ENCODE measurements around the gene SEPTIN5.

The SEPTIN5 gene

DNA sequence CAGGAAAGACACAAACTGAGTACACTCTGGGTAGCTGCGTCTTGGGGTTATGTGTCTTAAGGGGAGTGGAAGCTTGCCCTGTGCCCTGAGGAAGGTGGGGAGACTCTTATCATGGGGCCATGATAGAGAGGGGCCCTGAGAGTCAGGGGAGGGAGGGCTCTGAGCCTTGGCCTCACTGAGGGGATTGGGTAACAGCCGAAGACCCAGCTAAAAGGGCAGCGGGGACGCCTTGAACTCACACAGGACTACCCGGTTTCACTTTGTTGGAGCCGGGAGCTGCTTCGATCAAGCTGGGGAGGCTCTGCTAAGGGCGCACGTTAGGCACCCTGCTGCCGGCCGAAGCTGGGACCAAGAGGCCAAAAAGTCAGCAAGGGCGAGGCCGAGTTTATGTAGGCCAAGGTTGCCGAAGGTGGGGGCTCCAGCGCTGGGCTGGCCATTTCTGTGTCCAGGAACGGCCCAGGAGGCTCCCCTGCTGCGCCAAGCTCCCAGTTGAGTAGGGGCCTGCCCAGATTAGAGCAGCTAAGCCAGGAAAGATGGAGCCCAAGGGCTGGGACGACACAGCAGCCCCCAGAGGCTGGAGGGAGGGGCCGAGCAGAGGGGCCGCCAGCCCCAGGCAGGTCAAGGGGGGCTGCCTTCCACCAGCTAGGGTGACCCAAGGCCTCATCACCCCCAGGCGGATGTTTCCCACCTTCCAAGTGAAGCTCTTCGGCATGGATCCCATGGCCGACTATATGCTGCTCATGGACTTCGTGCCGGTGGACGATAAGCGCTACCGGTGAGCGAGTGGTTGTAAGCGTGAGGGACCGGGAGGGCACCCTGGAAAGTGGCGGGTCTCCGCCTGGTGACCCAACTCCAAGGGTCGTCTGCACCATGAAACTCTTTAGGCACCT is 48.5 kb downstream of the SEPTIN5 start:
- no peak for DNase-seq (ENCODE audit: low read depth in 1 of 2, low spot score in 1 of 2)
- in situ Hi-C loops (cut with HindIII; ENCODE audit: low pct_unique_long_range_greater_than_20kb, low sequenced_read_pairs), result no loop called here
- TF ChIP-seq JUND (IDR thresholded peaks at IDR 0.05; ENCODE audit: low read depth), result no peak

- in situ Hi-C loops (cut with HindIII; ENCODE audit: low pct_unique_long_range_greater_than_20kb, low sequenced_read_pairs), result no loop called here
- no peak for DNase-seq (ENCODE audit: low read depth in 1 of 2, low spot score in 1 of 2)
- TF ChIP-seq JUND (IDR thresholded peaks at IDR 0.05; ENCODE audit: low read depth), result no peak
Measured at GRCh38 chr22:19763458-19764298, 49.4 kb downstream of the SEPTIN5 start.

- TF ChIP-seq JUND (IDR thresholded peaks at IDR 0.05; ENCODE audit: low read depth), result no peak
- in situ Hi-C loops (cut with HindIII; ENCODE audit: low pct_unique_long_range_greater_than_20kb, low sequenced_read_pairs), result no loop called here
- DNase-seq (ENCODE audit: low read depth in 1 of 2, low spot score in 1 of 2), result no peak
Measured at GRCh38 chr22:19764299-19764593, 49.9 kb downstream of the SEPTIN5 start.

DNA sequence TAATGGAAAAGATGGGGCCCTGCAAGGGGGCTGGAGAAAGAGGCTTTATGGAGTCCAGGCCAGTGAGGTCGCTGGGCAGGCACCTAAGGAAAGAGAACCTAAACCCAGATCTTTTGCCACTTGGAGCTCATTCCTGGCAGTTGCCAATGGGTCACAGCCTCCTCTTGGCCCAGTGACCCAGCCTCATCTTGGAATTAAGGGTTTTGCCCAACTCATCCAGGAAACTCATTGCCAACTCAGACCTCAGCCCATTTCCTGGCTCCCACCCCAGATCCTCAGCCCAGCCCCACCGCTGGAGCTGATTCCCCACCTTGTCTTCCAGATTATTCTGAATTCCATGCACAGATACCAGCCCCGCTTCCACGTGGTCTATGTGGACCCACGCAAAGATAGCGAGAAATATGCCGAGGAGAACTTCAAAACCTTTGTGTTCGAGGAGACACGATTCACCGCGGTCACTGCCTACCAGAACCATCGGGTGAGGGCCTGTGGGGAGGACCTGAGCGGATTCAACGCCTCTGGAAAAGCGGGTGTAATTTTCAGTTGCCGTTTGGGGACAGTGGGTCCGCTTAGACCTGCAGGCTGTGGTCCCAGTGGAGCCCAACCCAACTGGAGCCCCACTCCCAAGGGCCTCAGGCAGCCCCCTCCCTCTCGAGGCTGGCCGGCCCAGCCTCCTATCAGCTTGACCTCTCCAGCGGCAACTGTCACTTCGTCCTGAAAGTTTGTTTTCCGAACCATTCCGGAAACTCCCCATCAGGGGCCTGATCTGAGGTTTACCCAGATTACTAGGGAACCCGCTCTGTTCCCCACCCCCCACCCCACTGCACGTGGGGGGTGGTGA is 50.6 kb downstream of the SEPTIN5 start:
- TF ChIP-seq JUND (IDR thresholded peaks at IDR 0.05; ENCODE audit: low read depth), result no peak
- no peak for DNase-seq (ENCODE audit: low read depth in 1 of 2, low spot score in 1 of 2)

GRCh38 chr22:19765477-19766239 is 51.4 kb downstream of the SEPTIN5 start:
- in situ Hi-C loops (cut with HindIII; ENCODE audit: low pct_unique_long_range_greater_than_20kb, low sequenced_read_pairs), result no loop called here
- DNase-seq (ENCODE audit: low read depth in 1 of 2, low spot score in 1 of 2), result no peak

More for the DNA sequence above, 50.6 kb downstream of the SEPTIN5 start:
- in situ Hi-C loops (cut with HindIII; ENCODE audit: low pct_unique_long_range_greater_than_20kb, low sequenced_read_pairs), result no loop called here

GRCh38 chr22:19766240-19766510 is 51.9 kb downstream of the SEPTIN5 start:
- DNase-seq (ENCODE audit: low read depth in 1 of 2, low spot score in 1 of 2), result no peak
- in situ Hi-C loops (cut with HindIII; ENCODE audit: low pct_unique_long_range_greater_than_20kb, low sequenced_read_pairs), result no loop called here
- TF ChIP-seq JUND (IDR thresholded peaks at IDR 0.05; ENCODE audit: low read depth), result no peak

More at GRCh38 chr22:19765477-19766239, 51.4 kb downstream of the SEPTIN5 start:
- no peak for TF ChIP-seq JUND (IDR thresholded peaks at IDR 0.05; ENCODE audit: low read depth)

DNA sequence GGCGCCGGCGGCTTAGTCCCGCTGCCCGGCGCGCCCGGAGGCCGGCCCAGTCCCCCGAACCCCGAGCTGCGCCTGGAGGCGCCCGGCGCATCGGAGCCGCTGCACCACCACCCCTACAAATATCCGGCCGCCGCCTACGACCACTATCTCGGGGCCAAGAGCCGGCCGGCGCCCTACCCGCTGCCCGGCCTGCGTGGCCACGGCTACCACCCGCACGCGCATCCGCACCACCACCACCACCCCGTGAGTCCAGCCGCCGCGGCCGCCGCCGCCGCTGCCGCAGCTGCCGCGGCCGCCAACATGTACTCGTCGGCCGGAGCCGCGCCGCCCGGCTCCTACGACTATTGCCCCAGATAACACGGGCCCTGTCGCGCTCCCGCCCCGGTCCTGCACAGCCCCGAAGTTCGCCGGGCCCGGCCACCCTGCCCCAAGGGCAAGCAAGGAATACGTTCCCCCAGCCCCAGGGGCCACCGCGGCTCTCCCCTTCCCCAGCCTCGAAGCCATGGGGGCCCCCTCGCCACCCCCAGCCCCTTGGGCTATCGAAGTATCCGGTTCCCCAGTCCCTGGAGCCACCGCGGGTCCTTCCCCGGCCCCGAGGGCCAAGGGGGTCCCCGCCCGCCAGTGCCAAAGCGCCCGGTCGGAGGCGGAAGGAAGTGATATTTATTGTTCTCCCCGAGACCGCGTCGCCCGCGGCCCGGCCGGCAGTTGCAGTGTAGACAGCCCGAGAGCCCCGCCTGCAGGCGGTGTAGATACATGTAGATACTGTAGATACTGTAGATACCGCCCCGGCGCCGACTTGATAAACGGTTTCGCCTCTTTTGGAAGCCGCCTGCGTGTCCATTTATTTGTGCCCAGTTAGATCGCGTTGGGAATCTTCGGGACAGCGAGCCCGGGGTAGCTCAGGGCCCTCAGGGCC is 52.5 kb downstream of the SEPTIN5 start:
- TF ChIP-seq JUND (IDR thresholded peaks at IDR 0.05; ENCODE audit: low read depth), result no peak
- DNase-seq (ENCODE audit: low read depth in 1 of 2, low spot score in 1 of 2), result no peak
- in situ Hi-C loops (cut with HindIII; ENCODE audit: low pct_unique_long_range_greater_than_20kb, low sequenced_read_pairs), result no loop called here

- no peak for DNase-seq (ENCODE audit: low read depth in 1 of 2, low spot score in 1 of 2)
- in situ Hi-C loops (cut with HindIII; ENCODE audit: low pct_unique_long_range_greater_than_20kb, low sequenced_read_pairs), result no loop called here
- TF ChIP-seq JUND (IDR thresholded peaks at IDR 0.05; ENCODE audit: low read depth), result no peak
Measured at GRCh38 chr22:19767427-19768341, 53.4 kb downstream of the SEPTIN5 start.

- DNase-seq (ENCODE audit: low read depth in 1 of 2, low spot score in 1 of 2), result no peak
- in situ Hi-C loops (cut with HindIII; ENCODE audit: low pct_unique_long_range_greater_than_20kb, low sequenced_read_pairs), result no loop called here
- TF ChIP-seq JUND (IDR thresholded peaks at IDR 0.05; ENCODE audit: low read depth), result no peak
Measured at GRCh38 chr22:19769393-19769715, 55.1 kb downstream of the SEPTIN5 start.
